Measurements from ENCODE around the gene TPCN2. TPM values are rescaled to one million over a fixed set of nuclear protein-coding genes. Genes with fewer than 3 reads are reported as not detected.

The TPCN2 gene
- total RNA-seq, 1 experiment from 2014 or later = 63.6 TPM

- POLR2A ChIA-PET = no interaction called here
- Mint-ChIP-seq H3K36me3 (ENCODE audit: insufficient read depth, unreplicated experiment) (peaks cover 6% of the 10 kb centered on the region), H3K4me1 (ENCODE audit: low read depth, unreplicated experiment) (peaks cover 6% of the 10 kb centered on the region), H3K4me3 (ENCODE audit: unreplicated experiment) (no peak overlapping the region), H3K9me3 (ENCODE audit: unreplicated experiment) (no peaks in the 10 kb centered on the region), H3K27ac (ENCODE audit: unreplicated experiment) (peak overlapping the region; percentile 55), H3K27me3 (ENCODE audit: insufficient read depth, unreplicated experiment) (no peaks in the 10 kb centered on the region)
- Histone ChIP-seq H3K9me3 (no peaks in the 10 kb centered on the region), H3K36me3 (ENCODE audit: control insufficient read depth, insufficient read depth, low read length) (no peaks in the 10 kb centered on the region), H3K4me3 (ENCODE audit: low read depth, low read length) (no peak overlapping the region), H3K27me3 (replicated peaks; ENCODE audit: control insufficient read depth, insufficient read depth, low read length) (no peaks in the 10 kb centered on the region), H3K4me1 (peaks cover 7% of the 10 kb centered on the region)
- no TSS peak for BruUV-seq (replicated peaks)
- intact Hi-C loops (cut with micrococcal nuclease; ENCODE audit: unreplicated experiment) = no loop called here
- no peak for DNase-seq
- no peak for TF ChIP-seq CTCF (IDR thresholded peaks at IDR 0.05; ENCODE audit: insufficient read depth in 1 of 2, low read depth in 1 of 2, low read length in 1 of 2, severe bottlenecking in 1 of 2, unreplicated experiment in 1 of 2)
- CTCF ChIA-PET = interaction anchor here (1.3 kb wide), 1 partner anchor 11 kb away, joined by 4 read pairs; the partner anchor contains the start of gene TPCN2
Measured at GRCh38 chr11:69037544-69037943, 11.2 kb upstream of the TPCN2 start.

- H3K9me3 Mint-ChIP-seq (ENCODE audit: unreplicated experiment) = no peaks in the 10 kb centered on the region
Measured at GRCh38 chr11:69039501-69039900, 9.2 kb upstream of the TPCN2 start.

GRCh38 chr11:69040051-69040450 lies 8.7 kb upstream of the TPCN2 start:
- Mint-ChIP-seq H3K4me3 (ENCODE audit: unreplicated experiment) (no peak overlapping the region), H3K27ac (ENCODE audit: unreplicated experiment) (peak overlapping the region; percentile 37), H3K9me3 (ENCODE audit: unreplicated experiment) (no peaks in the 10 kb centered on the region), H3K36me3 (ENCODE audit: insufficient read depth, unreplicated experiment) (peaks cover 6% of the 10 kb centered on the region), H3K4me1 (ENCODE audit: low read depth, unreplicated experiment) (peaks cover 19% of the 10 kb centered on the region), H3K27me3 (ENCODE audit: insufficient read depth, unreplicated experiment) (no peaks in the 10 kb centered on the region)
- TF ChIP-seq CTCF (IDR thresholded peaks at IDR 0.05; ENCODE audit: insufficient read depth in 1 of 2, low read depth in 1 of 2, low read length in 1 of 2, severe bottlenecking in 1 of 2, unreplicated experiment in 1 of 2) = no peak
- ChIA-PET CTCF (no interaction called here), POLR2A (interaction anchor here (1.4 kb wide), 1 partner anchor 9 kb away, joined by 3 read pairs; the partner anchor contains the start of gene TPCN2)
- Histone ChIP-seq H3K9me3 (no peaks in the 10 kb centered on the region), H3K27me3 (replicated peaks; ENCODE audit: control insufficient read depth, insufficient read depth, low read length) (no peaks in the 10 kb centered on the region), H3K4me3 (ENCODE audit: low read depth, low read length) (no peak overlapping the region), H3K4me1 (peaks cover 26% of the 10 kb centered on the region), H3K36me3 (ENCODE audit: control insufficient read depth, insufficient read depth, low read length) (no peaks in the 10 kb centered on the region)
- DNase-seq = no peak
- BruUV-seq (replicated peaks) = no TSS peak
- intact Hi-C loops (cut with micrococcal nuclease; ENCODE audit: unreplicated experiment) = no loop called here

More at GRCh38 chr11:69039501-69039900, 9.2 kb upstream of the TPCN2 start:
- H3K4me1 ChIP-seq = peaks cover 20% of the 10 kb centered on the region
- Mint-ChIP-seq H3K27me3 (ENCODE audit: insufficient read depth, unreplicated experiment) (no peaks in the 10 kb centered on the region), H3K4me1 (ENCODE audit: low read depth, unreplicated experiment) (peaks cover 13% of the 10 kb centered on the region), H3K27ac (ENCODE audit: unreplicated experiment) (peak overlapping the region; percentile 37), H3K36me3 (ENCODE audit: insufficient read depth, unreplicated experiment) (peaks cover 6% of the 10 kb centered on the region), H3K4me3 (ENCODE audit: unreplicated experiment) (no peak overlapping the region)
- DNase-seq = no peak
- no peaks in the 10 kb centered on the region for H3K9me3 ChIP-seq
- TF ChIP-seq CTCF (IDR thresholded peaks at IDR 0.05; ENCODE audit: insufficient read depth in 1 of 2, low read depth in 1 of 2, low read length in 1 of 2, severe bottlenecking in 1 of 2, unreplicated experiment in 1 of 2) = no peak
- ChIA-PET POLR2A (interaction anchor here (1.4 kb wide), 1 partner anchor 9 kb away, joined by 3 read pairs; the partner anchor contains the start of gene TPCN2), CTCF (interaction anchor here (0.6 kb wide), 1 partner anchor 26 kb away, joined by 3 read pairs; the partner anchor contains the start of gene MRGPRF)
- H3K4me3 ChIP-seq (ENCODE audit: low read depth, low read length) = no peak overlapping the region
- H3K36me3 ChIP-seq (ENCODE audit: control insufficient read depth, insufficient read depth, low read length) = no peaks in the 10 kb centered on the region
- no TSS peak for BruUV-seq (replicated peaks)
- H3K27me3 ChIP-seq (replicated peaks; ENCODE audit: control insufficient read depth, insufficient read depth, low read length) = no peaks in the 10 kb centered on the region
- intact Hi-C loops (cut with micrococcal nuclease; ENCODE audit: unreplicated experiment) = no loop called here

Measured in Caco-2 (cell line).